Trophoblast cell (in vitro differentiated cells and primary cell): ENCODE data around the gene PLCH1.
"Not testable (repeated sequence)": the region's sequence is repeated elsewhere in the genome, so short reads cannot be mapped to it uniquely, and the experiment has no call there.

Experiments used
- DNase-seq, 2 donors: peaks; one replicate each; pipeline ENCODE4 v3.0.0-alpha.2; 2016
- H2AFZ ChIP-seq: 2 replicates; pipeline ENCODE4 v1.6.1; 2013; ENCODE audit warnings: low read length, moderate library complexity, mild to moderate bottlenecking; ENCODE audit not compliant: insufficient read depth, poor library complexity
- H2AK5ac ChIP-seq: 2 replicates; pipeline ENCODE4 v1.6.1; 2013; ENCODE audit warnings: mild to moderate bottlenecking, low read length
- H2BK120ac ChIP-seq: 2 replicates; pipeline ENCODE4 v1.6.1; 2013; ENCODE audit warnings: low read length, mild to moderate bottlenecking, moderate library complexity; ENCODE audit not compliant: insufficient read depth, poor library complexity
- H2BK12ac ChIP-seq: 2 replicates; pipeline ENCODE4 v1.6.1; 2013; ENCODE audit warnings: mild to moderate bottlenecking, low read length, moderate library complexity
- H2BK5ac ChIP-seq: 2 replicates; pipeline ENCODE4 v1.6.1; 2013; ENCODE audit warnings: low read length, low read depth, moderate library complexity, mild to moderate bottlenecking; ENCODE audit not compliant: poor library complexity
- H3K14ac ChIP-seq: 2 replicates; pipeline ENCODE4 v1.6.1; 2013; ENCODE audit warnings: mild to moderate bottlenecking, low read length
- H3K18ac ChIP-seq: 2 replicates; pipeline ENCODE4 v1.6.1; 2013; ENCODE audit warnings: mild to moderate bottlenecking, low read length
- H3K23ac ChIP-seq: 2 replicates; pipeline ENCODE4 v1.6.1; 2013; ENCODE audit warnings: low read length
- H3K27ac ChIP-seq: 2 replicates; pipeline ENCODE4 v1.5.1; 2013; ENCODE audit warnings: low read depth, mild to moderate bottlenecking, inconsistent platforms, low read length, moderate library complexity
- H3K27me3 ChIP-seq: 2 replicates; pipeline ENCODE4 v1.6.1; 2013; ENCODE audit warnings: inconsistent platforms, mild to moderate bottlenecking, low read length, moderate library complexity; ENCODE audit not compliant: insufficient read depth
- H3K36me3 ChIP-seq, 2 experiments: 1 replicate in 1 of 2; 2 replicates in 1 of 2; pipeline ENCODE4 v1.6.1; 2013; ENCODE audit warnings: low read length in 2 of 2, mild to moderate bottlenecking in 2 of 2, moderate library complexity in 1 of 2; ENCODE audit not compliant: insufficient read depth in 2 of 2, control insufficient read depth in 1 of 2
- H3K4ac ChIP-seq: 2 replicates; pipeline ENCODE4 v1.6.1; 2013; ENCODE audit warnings: low read depth, mild to moderate bottlenecking, low read length, moderate library complexity
- H3K4me1 ChIP-seq, 2 experiments: 1 replicate in 1 of 2; 2 replicates in 1 of 2; pipeline ENCODE4 v1.6.1; 2013; ENCODE audit warnings: low read length in 2 of 2, mild to moderate bottlenecking in 2 of 2, moderate library complexity in 1 of 2; ENCODE audit not compliant: insufficient read depth in 2 of 2, control insufficient read depth in 1 of 2
- H3K4me2 ChIP-seq: 2 replicates; pipeline ENCODE4 v1.6.1; 2013; ENCODE audit warnings: inconsistent platforms, mild to moderate bottlenecking, low read length, moderate library complexity
- H3K4me3 ChIP-seq: 2 replicates; pipeline ENCODE4 v1.5.1; 2013; ENCODE audit warnings: mild to moderate bottlenecking, low read depth, low read length, inconsistent platforms
- H3K79me1 ChIP-seq: one replicate; pipeline ENCODE4 v1.6.1; 2013; ENCODE audit warnings: low read length
- H3K79me2 ChIP-seq: 2 replicates; pipeline ENCODE4 v1.6.1; 2013; ENCODE audit warnings: low read length, mild to moderate bottlenecking; ENCODE audit not compliant: control insufficient read depth, insufficient read depth, poor library complexity
- H3K9ac ChIP-seq: 2 replicates; pipeline ENCODE4 v1.6.1; 2013; ENCODE audit warnings: mild to moderate bottlenecking, low read length
- H3K9me3 ChIP-seq: 2 replicates; pipeline ENCODE4 v1.6.1; 2013; ENCODE audit warnings: low read depth, mild to moderate bottlenecking, control low read depth, inconsistent platforms, low read length; ENCODE audit not compliant: insufficient read depth
- H4K12ac ChIP-seq: 2 replicates; pipeline ENCODE4 v1.6.1; 2013; ENCODE audit warnings: low read depth, mild to moderate bottlenecking, low read length, moderate library complexity
- H4K8ac ChIP-seq: 2 replicates; pipeline ENCODE4 v1.6.1; 2013; ENCODE audit warnings: low read depth, mild to moderate bottlenecking, low read length, moderate library complexity
- H4K91ac ChIP-seq: one replicate; pipeline ENCODE4 v1.6.1; 2013; ENCODE audit warnings: low read depth, mild to moderate bottlenecking, low read length, moderate library complexity
- WGBS: extraction: QIAGEN DNeasy Blood & Tissue Kit; methylation state at CpG from one replicate; pipeline ENCODE4 v1.1.7; 2013; ENCODE audit warnings: missing lambda C conversion rate; ENCODE audit not compliant: insufficient read length, insufficient coverage; ENCODE audit errors: extremely low coverage; 5-methylcytosine and 5-hydroxymethylcytosine counted together

Gene PLCH1

DNA sequence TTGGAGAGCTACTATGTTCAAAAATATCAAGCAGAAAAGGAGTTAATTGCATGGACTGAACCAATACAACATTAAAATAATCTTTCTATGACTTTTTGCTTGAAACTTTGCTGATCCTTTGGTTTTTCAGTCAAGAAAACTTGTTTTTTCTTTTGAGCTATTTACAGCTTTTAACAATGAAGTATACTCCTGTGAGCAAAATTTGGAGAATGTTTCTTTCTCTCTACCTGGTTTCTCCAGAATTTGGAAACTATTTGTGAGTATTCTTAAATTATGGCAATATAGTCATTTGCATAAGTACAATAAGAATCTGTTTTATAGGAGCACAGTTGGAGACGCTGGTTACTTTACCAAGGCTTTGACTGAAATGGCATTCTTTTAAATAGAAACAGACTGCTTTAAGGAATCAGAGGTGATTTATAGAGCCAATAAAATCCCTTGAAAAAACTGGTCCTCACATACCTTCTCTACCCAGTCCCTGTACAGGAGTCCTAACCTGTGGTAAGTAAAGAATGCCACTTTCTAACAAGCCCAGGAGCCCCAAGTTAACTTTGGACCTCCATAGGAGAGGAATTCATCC lies 127.4 kb downstream of the PLCH1 start:
- Histone ChIP-seq H3K36me3 (no peaks in the 10 kb centered on the region), H3K9me3 (no peaks in the 10 kb centered on the region), H3K9ac (no peak overlapping the region), H4K12ac (no peak overlapping the region), H3K79me2 (no peaks in the 10 kb centered on the region), H3K27ac (no peak overlapping the region), H2AK5ac (no peak overlapping the region), H3K4me3 (no peak overlapping the region), H2BK120ac (no peak overlapping the region), H3K23ac (no peak overlapping the region), H3K14ac (no peak overlapping the region), H2BK5ac (no peak overlapping the region), H2BK12ac (no peak overlapping the region), H3K4me1 (peaks cover 0 to 4% of the 10 kb centered on the region in 2 experiments), H2AFZ (no peak overlapping the region), H3K18ac (no peak overlapping the region), H3K4ac (no peak overlapping the region), H3K4me2 (no peak overlapping the region), H4K91ac (no peak overlapping the region), H3K79me1 (no peaks in the 10 kb centered on the region), H4K8ac (no peak overlapping the region), H3K27me3 (no peaks in the 10 kb centered on the region)
- DNase-seq, result no peak
- no CpG with 5 or more reads among the region's 1 CpG for WGBS

GRCh38 chr3:155615141-155615540 lies 129.7 kb downstream of the PLCH1 start:
- not testable (repeated sequence) for H3K23ac ChIP-seq, H3K4me1 ChIP-seq, H3K14ac ChIP-seq, H2AFZ ChIP-seq, H3K27ac ChIP-seq, H4K91ac ChIP-seq, H3K4me2 ChIP-seq, DNase-seq, H3K79me2 ChIP-seq, H2BK120ac ChIP-seq, H2BK12ac ChIP-seq, H3K4me3 ChIP-seq, H3K27me3 ChIP-seq, H3K36me3 ChIP-seq, H2AK5ac ChIP-seq, H3K4ac ChIP-seq, H3K18ac ChIP-seq, H3K79me1 ChIP-seq, H2BK5ac ChIP-seq, H3K9ac ChIP-seq, H3K9me3 ChIP-seq, H4K8ac ChIP-seq, H4K12ac ChIP-seq
- WGBS, result no CpG with 5 or more reads among the region's 1 CpG

DNA sequence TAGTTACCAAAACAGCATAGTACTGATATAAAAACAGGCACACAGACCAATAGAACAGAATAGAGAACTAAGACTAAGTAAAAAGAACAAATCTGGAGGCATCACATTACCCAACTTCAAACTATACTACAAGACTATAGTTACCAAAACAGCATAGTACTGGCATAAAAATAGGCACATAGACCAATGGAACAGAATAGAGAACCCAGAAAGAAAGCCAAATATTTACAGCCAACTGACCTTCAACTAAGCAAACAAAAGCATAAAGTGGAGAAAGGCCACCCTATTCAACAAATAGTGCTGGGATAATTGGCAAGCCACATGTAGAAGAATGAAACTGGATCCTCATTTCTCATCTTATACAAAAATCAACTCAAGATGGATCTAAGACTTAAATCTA lies 130.5 kb downstream of the PLCH1 start:
- H2BK12ac ChIP-seq, H3K9ac ChIP-seq, H4K8ac ChIP-seq, H3K4me3 ChIP-seq, H4K12ac ChIP-seq, H2BK120ac ChIP-seq, H4K91ac ChIP-seq, H3K4ac ChIP-seq, H3K4me1 ChIP-seq, H3K9me3 ChIP-seq, H3K14ac ChIP-seq, H3K23ac ChIP-seq, H2AFZ ChIP-seq, H3K36me3 ChIP-seq, H3K27ac ChIP-seq, H2BK5ac ChIP-seq, DNase-seq, H3K79me2 ChIP-seq, H2AK5ac ChIP-seq, H3K79me1 ChIP-seq, H3K18ac ChIP-seq, H3K4me2 ChIP-seq, H3K27me3 ChIP-seq: not testable (repeated sequence)

DNA sequence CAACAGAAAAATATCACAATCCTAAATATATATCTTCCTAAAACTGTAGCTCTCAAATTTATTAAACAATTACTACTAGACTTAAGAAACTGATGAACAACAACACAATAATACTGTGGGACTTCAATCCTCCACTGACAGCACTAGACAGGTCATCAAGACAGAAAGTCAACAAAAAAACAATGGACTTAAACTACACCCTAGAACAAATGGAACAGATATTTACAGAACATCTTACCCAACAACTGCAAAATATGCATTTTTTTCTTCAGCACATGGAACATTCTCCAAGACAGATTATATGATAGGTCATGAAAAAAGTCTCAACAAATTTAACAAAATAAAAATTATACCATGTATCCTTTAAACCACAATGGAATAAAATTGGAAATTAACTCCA lies 133.4 kb downstream of the PLCH1 start:
- Histone ChIP-seq H4K91ac (no peak overlapping the region), H3K79me1 (no peaks in the 10 kb centered on the region), H4K8ac (no peak overlapping the region), H3K4me2 (no peak overlapping the region), H2BK12ac (no peak overlapping the region), H3K23ac (no peak overlapping the region), H2BK120ac (no peak overlapping the region), H2AK5ac (no peak overlapping the region), H3K14ac (no peak overlapping the region), H4K12ac (no peak overlapping the region), H3K18ac (no peak overlapping the region), H3K27ac (no peak overlapping the region), H3K4ac (no peak overlapping the region), H3K4me3 (no peak overlapping the region), H3K79me2 (no peaks in the 10 kb centered on the region), H2AFZ (no peak overlapping the region), H3K9ac (no peak overlapping the region), H3K36me3 (no peaks in the 10 kb centered on the region), H3K4me1 (peaks cover 3 to 6% of the 10 kb centered on the region in 2 experiments), H2BK5ac (no peak overlapping the region), H3K9me3 (no peaks in the 10 kb centered on the region), H3K27me3 (no peaks in the 10 kb centered on the region)
- DNase-seq, result no peak
